Gastroesophageal sphincter (tissue), 3 donors: Measurements from ENCODE around the gene PBX1.

Experiments used
- EP300 ChIP-seq: sonication (generic); formaldehyde crosslinking; IDR thresholded peaks from one replicate; pipeline ENCODE4 v1.6.1; 2017; ENCODE audit warnings: antibody characterized with exemption, mild to moderate bottlenecking
- POLR2A ChIP-seq, 2 donors: fragments of 450-650 bp; IDR thresholded peaks; one replicate each; pipeline ENCODE4 v1.6.1; 2017; ENCODE audit warnings: antibody characterized with exemption in 2 of 2, mild to moderate bottlenecking in 2 of 2, moderate library complexity in 1 of 2
- POLR2AphosphoS5 ChIP-seq: sonication (generic); formaldehyde crosslinking; IDR thresholded peaks from one replicate; pipeline ENCODE4 v1.6.1; 2017; ENCODE audit warnings: antibody characterized with exemption
- TF ChIP-seq, protein P1 (sequence below), 4 experiments: fragments of 200-600 bp in 2 of 4; fragments of 450-650 bp in 2 of 4; sonication (generic) in 1 of 4; IDR thresholded peaks; one replicate each; pipeline ENCODE4 v1.5.1; 2017 to 2019; ENCODE audit warnings: antibody characterized with exemption in 4 of 4, mild to moderate bottlenecking in 2 of 4, moderate library complexity in 2 of 4

DNA sequence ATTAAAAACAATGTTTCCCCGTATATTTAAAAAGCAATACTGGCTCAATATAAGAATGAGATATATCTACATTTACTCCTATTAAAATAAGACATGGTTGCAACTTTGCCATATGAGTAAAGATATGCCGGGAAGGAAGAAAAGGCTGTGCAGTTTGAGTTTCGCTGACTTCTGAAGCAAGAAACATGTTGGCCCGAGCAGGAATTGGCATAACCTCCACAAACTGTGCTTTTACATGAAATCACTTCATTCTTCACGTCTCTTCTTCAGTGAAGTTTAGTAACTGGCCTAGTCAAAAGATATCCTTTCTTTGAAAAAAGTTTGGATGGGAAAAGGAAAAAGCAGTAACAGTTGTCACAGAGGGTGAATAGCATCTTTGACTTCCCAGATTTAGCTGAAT, 342.0 kb downstream of the PBX1 start:
- TF ChIP-seq, protein P1, sequence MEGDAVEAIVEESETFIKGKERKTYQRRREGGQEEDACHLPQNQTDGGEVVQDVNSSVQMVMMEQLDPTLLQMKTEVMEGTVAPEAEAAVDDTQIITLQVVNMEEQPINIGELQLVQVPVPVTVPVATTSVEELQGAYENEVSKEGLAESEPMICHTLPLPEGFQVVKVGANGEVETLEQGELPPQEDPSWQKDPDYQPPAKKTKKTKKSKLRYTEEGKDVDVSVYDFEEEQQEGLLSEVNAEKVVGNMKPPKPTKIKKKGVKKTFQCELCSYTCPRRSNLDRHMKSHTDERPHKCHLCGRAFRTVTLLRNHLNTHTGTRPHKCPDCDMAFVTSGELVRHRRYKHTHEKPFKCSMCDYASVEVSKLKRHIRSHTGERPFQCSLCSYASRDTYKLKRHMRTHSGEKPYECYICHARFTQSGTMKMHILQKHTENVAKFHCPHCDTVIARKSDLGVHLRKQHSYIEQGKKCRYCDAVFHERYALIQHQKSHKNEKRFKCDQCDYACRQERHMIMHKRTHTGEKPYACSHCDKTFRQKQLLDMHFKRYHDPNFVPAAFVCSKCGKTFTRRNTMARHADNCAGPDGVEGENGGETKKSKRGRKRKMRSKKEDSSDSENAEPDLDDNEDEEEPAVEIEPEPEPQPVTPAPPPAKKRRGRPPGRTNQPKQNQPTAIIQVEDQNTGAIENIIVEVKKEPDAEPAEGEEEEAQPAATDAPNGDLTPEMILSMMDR (IDR thresholded peaks at IDR 0.05), result no peak
- TF ChIP-seq POLR2AphosphoS5, result no peak
- TF ChIP-seq POLR2A (IDR thresholded peaks at IDR 0.05), result no peak
- no peak for TF ChIP-seq EP300
